NCI-H1048 (cell line): ENCODE data around the gene FAM89B.

Source experiments
- DNase-seq: peaks from one replicate; lab custom pipeline; 2025; lab: John Stamatoyannopoulos, UW

Gene FAM89B

DNA sequence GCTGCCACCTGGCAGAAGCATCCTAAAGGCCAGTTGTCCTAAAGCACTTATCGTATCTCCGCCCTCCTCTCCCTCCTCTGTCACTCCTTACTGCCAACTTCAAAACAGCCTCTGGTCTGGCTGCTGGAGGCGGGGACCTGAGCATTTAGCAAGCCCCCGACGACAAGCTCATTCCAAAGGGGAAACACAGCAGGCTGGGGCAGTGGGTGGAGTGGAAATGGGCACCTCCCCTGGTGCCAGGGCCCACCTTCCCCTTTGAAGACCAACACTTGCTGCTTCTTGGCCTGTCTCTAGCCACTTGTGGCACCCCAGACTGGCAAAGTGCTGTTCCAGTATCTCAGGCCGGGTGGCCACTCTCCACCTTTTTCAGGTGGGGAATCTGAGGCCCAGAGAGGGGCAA is 38.1 kb downstream of the FAM89B start:
- no peak for DNase-seq

DNA sequence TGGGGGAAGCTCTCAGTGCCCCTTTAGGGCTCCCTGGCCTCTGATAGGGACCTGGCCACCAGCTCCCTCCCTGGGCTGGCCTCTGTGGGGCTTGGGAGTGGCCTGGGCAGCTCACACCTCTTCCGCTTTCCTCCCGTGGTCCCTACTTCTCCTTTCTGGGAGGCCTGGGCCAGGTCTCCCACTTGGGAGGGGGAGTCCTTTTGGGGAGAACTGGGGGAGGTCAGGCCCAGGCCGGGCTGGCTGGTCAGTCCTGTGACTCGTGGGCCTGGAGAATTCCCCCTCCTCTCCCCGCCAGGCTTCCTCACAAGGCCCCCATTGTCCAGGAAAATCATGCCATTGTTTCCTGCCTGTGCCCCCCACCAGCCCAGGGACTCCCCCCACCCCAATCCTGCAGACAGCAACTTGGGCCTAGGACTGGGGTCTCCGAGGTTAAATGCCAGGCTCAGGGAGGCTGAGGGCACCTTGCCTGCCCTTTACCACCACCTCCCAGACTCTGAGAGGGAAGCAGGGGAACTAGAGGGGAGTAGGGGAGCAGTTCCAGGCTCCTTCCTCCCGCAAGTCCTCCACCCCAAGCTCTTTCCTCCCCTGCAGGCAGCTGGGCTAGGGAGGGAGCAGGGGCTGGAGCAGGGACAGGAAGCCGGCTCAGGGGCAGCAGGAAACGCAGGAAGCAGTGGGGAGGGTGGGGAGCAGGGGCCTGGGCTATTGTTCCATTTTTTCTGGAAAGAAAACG is 38.9 kb downstream of the FAM89B start:
- no peak for DNase-seq

DNA sequence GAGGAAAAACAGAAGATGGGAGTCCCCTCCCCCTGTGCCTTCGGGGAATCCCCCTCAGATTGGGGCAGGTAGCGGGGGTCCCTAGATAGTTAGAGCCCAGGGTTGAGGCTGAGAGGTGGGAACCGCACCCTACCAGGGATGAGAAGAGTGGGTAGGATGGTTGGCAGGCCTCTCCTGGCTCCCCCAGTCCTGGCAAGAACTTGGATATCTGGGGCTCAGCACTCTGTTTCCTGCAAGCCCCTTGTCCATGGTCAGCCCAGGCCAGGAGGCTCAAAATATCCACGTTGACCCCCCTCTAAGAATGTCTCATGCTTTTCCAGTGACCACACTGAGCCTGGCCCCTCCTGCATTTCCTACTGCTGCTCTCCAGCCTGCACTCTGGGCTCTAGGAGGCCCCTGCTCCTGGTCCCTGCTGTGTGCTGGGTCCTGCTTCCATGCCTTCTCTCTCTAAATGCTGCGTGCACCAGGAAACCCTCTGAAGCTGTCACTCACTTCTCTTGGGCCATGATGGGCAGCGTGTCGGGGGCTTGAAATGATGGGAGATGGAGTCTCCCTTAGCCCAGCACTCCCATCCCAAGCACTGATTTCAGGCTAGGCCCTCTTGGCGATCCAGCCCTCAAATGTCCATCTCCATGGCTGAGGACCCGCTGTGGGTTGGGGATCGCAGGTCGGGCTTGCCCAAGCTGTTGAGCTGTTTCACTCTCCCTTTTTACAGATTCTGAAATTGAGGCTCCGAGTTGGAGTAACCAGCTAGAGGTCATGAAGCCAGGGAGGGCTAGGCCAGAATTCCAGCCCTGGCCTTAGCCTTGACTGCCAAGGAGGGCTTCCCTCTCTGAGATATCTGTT is 39.6 kb downstream of the FAM89B start:
- no peak for DNase-seq

DNA sequence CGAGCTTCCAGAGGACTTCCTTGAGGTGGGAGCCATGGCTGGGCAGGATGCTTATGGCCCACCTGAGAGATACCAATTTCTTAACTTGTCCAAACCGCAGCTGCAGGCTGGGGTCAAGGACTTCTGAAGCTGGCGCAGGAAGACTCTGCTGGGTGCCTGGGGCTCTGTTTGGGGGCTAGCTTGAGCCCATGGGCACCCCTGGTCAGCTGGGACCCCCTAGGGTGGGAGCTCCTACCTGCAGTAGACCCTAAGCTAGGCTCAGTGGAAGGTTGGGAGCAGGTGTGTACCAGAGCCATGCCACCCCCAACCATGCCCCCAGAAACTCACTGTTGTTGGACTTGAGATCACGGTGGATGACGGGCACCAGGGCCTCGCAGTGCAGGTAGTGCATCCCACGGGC is 40.4 kb downstream of the FAM89B start:
- no peak for DNase-seq

DNA sequence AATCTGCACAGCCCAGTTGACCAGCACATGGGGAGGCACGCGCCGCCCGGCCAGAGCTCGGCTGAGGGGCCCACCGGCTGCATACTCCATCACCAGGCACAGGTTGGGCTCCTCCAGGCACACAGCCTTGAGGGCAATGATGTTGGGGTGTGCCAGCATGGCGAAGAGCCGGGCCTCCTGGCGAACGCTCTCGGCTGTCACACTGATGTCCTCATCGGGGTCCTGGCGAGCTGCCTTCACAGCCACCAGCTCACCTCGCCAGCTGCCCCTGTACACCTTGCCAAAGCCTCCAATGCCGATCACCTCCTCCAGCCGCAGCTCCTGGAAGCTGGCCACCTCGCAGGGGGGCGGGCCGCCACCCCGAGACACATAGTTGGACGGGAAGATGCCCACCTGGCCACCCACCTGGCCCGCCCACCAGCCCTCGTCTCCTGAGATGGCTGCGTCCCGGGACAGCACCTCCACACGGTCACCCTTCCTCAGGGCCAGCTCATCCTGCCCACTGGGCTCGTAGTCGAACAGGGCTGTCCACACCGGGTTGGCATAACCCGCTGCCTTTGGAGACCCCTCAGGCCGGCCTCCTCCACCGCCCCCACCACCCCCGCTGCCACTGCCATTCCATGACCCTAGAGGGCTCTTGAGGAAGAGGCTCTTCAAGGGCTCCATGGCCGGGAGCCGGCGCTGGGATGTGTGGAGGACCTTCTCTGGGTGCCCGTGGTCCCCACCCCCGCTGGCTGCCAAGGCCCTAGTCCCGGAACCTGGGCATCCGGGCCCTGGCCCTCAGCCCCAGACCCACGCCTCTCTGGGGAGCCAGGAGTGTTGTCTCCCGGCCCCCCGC is 41.0 kb downstream of the FAM89B start:
- no peak for DNase-seq

DNA sequence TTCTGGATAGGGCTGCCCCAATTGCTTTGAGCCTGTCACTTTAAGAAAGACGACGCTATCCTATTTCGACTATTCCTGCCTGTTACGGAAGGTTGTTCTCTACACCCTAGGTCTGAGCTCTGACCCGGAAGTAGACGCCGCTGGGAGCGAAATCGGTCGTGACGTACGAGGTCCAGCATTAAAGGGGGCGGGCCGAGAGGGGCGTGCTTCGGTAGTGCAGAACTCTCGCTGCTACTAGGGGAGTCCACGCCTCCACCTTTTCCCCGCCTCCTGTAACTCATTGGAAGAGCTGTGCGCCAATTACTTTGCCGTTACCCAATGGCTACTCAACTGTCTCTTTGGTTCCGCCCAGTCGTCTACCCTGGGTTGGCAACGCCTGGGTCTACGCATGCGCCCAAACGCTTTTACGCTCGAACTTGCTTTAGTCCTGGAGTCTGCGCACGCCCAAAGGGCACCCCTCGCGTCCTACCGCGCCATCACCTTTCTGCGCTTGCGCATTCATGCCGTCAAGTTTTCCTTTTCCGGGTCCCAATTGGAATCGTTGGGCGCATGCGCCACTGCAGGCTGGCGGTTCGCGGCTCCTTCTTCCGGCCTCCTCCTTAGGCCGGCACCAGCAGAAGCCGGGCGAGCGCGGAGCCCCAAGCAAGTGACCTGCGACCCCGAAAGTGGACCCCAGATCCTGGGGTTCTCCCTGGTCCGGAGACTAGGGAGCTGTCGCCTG is 43.1 kb downstream of the FAM89B start, which contains the start of gene PCNX3:
Gene PCNX3, plus strand, starts transcription at position 548 of the 721 bp plus-strand sequence. CDS start 536 bp downstream, outside the sequence.
- peak; percentile 100 for DNase-seq

DNA sequence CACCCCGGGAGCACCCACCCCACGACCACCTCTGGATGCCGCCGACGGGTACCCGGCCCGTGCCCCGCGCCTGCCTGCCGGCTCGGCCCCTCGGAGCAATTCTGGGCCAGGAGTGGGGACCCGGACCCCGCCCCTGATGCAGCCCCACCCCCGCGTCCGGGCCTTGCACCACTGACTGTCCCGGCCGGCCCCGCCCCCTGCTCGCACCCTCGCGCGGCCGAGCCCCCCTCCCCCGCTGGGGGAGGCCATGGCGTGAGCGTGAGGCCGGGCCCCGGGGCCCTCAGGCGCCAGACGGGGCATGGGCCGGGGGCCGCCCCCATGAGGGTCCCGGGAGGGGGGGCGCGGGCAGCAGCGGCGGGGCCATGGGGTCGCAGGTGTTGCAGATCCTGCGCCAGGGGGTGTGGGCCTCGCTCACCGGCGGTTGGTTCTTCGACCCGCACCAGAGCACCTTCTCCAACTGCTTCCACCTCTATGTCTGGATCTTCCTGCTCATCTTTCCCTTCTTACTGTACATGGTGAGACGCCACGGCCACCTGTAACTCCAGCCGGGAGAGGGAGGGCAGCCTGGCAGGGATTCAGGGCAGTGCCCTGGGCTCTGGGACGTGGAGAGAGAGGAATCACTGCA is 43.7 kb downstream of the FAM89B start:
- no peak for DNase-seq

DNA sequence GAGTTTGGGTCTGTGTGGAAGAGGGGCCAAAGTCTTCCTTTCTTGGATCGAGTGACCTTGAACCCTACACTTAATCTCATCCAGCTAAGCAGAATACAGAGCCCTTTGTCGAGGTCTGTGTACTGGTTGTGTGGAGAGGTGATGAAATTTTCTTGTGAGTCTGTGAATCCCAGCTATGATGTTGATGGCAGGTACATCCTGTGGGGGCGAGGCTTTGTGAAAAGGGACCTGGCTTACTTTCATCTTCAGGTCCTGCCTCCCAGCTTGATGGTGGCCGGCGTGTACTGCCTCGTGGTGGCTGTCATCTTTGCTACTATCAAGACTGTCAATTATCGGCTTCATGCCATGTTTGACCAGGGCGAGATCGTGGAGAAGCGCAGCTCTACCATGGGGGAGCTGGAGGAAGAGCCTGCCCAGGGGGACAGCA is 44.2 kb downstream of the FAM89B start:
- DNase-seq, result no peak

DNA sequence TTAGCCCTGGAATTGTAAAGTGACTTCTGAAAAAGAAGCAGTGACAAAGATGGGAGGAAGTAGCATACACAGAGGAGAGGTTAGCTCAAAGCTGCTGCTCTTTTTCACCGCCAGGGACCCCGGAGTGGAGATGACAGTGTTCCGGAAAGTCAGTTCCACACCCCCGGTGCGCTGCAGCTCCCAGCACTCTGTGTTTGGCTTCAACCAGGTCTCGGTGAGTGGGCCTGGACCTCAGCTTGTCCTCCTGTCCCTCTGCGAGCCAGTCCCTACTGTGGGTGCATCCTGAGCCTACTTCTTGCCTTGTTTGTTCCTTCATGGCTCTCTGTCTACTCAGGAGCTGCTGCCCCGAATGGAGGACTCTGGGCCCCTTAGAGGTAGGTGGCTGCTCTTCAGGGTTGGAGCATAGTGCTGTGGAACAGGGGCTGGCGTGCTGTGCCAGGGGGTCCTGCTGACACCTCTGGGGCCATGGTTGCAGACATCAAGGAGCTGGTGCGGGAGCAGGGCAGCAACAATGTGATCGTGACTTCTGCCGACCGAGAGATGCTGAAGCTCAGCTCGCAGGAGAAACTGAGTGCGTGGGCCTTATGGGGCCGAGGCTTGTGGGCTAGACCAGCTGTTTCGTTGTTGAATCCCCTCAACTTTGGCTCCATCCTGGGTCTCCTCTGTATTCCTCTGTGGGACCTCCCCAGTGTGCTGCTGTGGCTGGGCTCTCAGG is 45.0 kb downstream of the FAM89B start:
- DNase-seq, result no peak

DNA sequence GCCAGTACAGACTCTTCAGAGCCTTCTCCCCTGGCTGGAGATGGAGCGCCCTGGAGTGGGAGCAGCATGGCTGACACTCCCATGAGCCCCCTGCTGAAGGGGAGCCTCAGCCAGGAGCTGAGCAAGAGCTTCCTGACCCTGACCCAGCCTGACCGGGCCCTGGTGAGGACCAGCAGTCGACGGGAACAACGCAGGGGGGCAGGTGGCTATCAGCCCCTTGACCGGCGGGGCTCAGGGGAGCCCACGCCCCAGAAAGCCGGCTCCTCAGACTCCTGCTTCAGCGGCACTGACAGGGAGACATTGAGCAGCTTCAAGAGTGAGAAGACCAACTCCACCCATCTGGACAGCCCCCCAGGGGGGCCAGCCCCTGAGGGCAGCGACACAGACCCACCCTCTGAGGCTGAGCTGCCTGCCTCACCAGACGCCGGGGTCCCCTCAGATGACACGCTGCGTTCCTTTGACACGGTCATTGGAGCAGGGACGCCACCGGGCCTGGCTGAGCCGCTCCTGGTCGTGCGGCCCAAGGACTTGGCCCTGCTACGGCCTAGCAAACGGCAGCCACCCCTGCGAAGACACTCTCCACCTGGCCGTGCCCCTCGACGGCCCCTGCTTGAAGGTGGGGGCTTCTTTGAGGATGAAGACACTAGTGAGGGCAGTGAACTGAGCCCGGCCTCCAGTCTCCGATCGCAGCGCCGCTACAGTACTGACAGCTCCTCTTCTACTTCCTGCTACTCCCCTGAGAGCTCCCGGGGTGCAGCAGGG is 45.8 kb downstream of the FAM89B start:
- no peak for DNase-seq

DNA sequence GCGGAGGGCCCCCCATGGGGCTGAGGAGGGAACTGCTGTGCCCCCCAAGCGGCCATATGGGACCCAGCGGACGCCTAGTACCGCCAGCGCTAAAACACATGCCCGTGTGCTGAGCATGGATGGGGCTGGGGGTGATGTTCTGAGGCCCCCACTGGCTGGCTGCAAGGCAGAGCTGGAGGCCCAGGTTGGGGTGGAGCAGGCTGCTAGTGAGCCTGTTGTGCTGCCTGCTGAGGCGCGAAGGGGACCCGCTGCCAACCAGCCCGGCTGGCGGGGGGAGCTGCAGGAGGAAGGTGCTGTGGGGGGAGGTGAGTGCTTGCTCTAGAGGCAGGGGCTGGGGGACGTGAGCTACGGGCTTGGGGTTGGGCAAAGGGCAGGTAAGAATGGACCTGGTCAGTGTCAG is 46.4 kb downstream of the FAM89B start:
- DNase-seq, result no peak

DNA sequence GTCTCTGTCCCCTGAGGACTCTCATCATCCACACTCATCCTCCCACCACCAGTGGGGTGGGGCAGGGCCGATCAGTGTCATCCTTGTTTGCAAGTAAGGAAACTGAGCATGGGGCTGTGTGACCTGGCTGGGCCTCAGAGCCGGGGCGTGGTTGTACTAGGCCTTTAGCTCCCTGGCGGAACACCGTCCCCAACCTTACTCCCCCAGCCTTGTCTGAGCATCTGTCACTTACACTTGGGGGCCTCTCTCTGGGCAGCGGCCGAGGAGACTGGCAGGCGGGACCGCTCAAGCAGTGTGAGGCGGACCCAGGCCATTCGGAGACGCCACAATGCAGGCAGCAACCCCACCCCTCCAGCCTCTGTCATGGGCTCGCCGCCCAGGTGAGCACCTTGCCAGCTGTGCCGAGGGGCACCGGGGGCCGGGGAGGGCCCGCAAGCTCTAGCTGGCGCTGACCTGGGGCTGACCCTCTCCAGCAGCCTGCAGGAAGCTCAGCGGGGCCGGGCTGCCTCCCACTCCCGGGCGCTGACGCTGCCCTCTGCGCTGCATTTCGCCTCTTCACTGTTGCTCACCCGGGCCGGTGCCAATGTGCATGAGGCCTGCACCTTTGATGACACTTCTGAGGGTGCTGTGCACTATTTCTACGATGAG is 47.1 kb downstream of the FAM89B start:
- DNase-seq, result no peak

DNA sequence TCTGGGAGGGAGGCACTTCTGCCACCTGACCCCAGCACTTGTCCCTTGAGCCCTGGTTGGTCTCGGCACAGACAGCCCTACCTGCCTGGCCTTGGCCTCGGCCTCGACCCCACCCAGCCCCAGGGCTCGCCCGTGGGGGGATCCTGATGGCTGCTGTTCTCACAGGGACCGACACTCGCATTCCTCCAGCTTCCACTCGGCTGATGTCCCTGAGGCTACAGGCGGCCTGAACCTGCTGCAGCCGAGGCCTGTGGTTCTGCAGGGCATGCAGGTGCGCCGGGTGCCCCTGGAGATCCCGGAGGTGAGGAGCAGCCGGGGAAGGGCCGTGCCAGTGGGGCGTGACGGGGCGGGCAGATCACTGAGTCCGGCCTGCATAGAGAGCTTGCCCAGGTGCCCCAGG is 48.3 kb downstream of the FAM89B start:
- DNase-seq, result no peak

DNA sequence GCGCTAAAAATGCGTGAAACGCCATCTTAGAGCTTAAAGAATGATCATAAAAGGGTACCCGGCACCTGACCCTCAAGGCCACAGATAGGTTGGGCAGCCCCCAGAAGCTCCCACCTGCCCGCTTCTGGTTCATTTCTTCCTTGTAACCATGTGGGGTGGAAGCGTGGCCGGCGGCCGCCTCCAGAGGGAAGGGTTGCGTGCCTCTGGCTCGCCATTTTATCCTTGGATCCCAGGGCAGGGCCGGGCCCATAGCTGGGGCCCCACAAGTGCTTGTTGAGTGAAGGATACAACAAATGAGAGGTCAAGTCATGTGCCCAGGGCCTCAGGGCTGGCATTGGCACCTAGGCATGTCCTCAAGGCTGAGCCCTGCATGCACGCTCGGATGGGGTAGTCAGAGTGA is 49.1 kb downstream of the FAM89B start:
- DNase-seq, result no peak

DNA sequence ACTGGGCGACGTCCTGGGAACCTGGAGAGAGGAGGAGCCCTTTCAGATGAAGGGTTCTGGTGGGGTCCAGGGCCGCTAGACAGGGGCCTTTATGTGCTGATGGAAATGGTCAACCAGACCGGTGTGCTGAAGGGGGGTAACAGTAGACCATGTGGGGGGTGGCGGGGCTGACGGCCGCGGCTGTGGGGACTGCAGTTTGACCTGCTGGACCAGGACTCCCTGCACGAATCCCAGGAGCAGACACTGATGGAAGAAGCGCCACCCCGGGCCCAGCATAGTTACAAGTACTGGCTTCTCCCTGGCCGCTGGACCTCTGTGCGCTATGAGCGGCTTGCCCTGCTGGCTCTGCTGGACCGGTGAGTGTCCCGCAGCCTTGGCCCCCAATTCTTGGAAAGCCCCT is 49.7 kb downstream of the FAM89B start:
- DNase-seq, result no peak

DNA sequence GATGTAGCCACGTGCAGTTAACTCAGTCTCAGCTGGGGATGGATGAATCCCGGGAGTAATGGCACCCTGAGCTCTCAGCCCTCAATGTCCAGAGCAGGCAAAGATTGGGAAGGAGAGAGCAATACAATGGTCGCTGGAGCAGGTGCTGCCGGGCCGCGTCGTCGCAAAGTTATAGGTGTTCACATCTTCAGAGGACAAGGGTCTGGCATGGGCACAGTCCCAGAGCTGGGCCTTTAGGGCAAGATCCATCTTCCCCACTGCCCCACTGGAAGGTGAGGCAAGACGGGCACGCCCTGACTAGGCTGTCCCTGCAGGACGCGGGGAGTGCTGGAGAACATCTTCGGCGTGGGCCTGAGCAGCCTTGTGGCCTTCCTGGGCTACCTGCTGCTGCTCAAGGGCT is 50.8 kb downstream of the FAM89B start:
- DNase-seq, result no peak
